GM21529 (cell line): Measurements from ENCODE around the gene GALK1.
A peak's percentile ranks its signal among the peaks of the same experiment; 100 is the strongest.

Experiments used
- ATAC-seq: cut with Tn5 transposase; IDR thresholded peaks from one replicate; pipeline ENCODE4 v1.9.1; 2021; ENCODE audit not compliant: unreplicated experiment

The GALK1 gene

DNA sequence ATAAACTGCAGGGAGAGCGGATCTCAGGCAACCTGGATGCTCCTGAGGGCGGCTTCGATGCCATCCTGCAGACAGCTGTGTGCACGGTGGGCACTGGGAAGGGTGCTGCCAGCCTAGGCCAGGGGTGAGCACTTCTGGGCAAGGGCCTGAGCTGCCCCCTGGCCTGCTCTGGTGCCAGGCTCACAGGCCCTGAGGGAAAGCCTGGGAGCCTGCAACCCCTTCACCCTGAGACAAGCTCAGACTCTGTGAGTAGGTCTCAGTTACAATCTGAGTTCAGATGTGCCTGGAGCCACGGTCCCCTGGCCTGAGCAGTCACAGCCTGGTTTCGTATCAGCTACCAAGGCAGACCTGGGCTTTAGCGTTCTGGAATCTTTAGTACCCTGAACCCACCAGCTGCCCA is 35.6 kb downstream of the GALK1 start:
- ATAC-seq, result no peak

DNA sequence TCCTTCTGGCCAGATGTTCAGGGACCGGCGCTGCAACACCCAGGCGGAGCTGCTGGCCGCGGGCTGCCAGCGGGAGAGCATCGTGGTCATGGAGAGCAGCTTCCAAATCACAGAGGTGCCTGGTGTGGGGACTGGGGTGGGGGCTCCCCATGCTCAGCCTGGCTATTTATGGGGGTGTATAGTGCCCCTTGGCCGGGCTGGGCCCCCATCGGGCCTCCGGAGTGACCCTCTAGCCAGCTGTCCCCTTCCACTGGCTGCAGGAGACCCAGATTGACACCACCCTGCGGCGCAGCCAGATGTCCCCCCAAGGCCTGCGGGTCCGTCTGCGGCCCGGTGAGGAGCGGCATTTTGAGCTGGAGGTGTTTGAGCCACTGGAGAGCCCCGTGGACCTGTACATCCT is 37.6 kb downstream of the GALK1 start:
- ATAC-seq, result no peak

GRCh38 chr17:75725504-75725903 is 39.5 kb downstream of the GALK1 start:
- no peak for ATAC-seq

GRCh38 chr17:75724016-75725003 is 40.7 kb downstream of the GALK1 start:
- no peak for ATAC-seq

DNA sequence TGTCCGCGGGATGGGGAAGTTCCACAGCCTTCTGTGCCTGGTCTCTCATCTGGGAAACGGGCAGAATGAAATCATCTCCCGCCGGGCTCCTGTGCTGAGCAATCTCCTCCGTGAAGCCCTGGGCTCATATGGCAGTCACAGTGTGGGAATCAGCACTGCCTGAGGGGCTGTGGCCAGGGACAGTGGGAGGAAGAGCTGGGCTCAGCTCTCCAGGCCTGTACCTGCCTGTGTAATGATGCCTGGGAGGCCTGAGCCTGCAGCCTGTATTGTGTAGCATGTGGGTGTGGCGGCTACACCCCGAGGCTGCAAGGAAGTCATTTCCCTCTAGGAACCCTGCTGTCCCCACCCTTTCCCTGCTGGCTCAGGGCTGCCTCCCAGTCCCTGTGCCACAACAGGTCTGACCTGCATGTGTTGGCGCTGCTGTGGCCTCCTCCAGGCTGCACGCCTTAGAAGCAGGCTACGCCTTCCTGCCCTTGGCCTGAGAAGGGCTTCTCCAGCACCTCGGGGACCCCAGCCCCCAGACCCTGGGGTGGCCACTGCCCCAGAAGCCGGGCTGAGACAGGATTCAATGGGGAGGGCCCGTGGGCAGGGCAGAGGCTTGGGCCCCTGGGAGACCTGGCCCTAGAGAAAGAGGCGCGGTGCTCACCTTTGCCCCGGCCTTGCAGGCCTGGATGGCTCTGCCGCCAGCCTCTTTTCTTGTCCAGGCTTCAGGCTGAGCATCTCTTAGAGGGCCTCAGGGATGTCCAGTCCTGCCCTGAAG is 41.6 kb downstream of the GALK1 start:
- no peak for ATAC-seq

DNA sequence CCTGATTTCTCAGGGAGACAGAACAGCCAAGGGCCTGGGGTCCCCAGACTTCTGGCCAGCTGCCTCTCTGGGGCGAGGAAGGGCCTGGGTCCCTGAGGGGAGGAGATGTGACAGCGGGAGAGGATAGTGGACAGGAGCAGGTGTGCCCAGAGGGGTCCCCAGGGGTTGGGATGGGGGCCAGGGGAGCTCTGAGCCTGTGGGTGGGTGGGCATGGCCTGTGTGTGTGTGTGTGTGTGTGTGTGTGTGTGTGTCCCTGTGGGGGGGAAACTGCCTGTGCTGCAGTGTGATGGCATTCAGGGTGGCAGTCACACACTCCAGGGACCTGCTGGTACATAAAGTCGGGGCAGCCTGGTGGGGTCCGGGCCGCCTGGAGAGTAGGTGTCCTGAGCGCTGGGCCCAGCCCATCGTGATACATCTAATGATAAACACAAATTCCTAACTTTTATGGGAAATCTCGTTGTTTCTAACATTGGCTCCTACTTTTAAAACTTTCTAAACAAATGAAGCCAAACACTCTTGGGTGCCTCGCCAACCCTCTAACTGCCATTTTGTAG is 42.4 kb downstream of the GALK1 start:
- ATAC-seq, result no peak

DNA sequence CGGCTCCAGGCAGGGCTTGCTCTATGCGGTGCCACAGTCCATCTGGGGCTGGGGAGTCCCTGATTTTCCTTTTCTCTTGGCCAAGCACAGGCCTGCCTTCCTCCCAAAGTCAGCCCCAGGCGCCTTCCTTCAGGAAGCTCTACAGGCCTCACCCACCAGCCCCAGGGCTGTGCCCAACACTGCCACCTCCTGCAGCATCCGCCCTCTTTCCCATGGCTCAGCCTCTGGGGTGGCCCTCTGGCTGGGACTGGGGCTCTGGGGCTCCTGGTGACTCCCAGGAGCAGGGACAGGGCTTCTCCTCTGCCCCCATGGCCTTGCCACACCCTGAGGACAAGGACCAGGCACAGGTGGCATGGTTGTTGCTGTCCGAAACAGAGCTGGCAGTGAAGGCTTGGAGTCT is 42.9 kb downstream of the GALK1 start:
- ATAC-seq, result no peak

DNA sequence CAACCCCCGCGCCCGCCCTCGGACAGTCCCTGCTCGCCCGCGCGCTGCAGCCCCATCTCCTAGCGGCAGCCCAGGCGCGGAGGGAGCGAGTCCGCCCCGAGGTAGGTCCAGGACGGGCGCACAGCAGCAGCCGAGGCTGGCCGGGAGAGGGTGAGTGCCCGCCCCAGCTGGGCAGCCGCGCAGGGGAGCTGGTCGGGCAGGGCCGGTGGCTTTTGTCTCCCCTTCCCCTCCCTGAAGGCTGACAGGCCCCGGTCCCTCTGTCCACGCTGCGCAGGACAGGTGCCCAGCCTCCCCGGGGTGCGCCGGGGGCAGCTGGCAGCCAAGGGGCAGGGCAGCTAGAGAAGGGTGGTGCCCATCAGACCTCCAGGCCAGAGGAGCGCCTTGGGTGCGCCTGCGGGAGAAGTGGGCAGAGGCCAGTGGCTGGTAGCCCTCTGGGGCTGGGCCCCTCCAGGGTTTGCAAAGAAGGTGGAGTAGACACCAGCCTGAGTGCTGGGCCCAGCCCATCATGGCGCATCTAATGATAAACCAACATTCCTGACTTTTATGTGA is 43.5 kb downstream of the GALK1 start:
- ATAC-seq, result no peak

DNA sequence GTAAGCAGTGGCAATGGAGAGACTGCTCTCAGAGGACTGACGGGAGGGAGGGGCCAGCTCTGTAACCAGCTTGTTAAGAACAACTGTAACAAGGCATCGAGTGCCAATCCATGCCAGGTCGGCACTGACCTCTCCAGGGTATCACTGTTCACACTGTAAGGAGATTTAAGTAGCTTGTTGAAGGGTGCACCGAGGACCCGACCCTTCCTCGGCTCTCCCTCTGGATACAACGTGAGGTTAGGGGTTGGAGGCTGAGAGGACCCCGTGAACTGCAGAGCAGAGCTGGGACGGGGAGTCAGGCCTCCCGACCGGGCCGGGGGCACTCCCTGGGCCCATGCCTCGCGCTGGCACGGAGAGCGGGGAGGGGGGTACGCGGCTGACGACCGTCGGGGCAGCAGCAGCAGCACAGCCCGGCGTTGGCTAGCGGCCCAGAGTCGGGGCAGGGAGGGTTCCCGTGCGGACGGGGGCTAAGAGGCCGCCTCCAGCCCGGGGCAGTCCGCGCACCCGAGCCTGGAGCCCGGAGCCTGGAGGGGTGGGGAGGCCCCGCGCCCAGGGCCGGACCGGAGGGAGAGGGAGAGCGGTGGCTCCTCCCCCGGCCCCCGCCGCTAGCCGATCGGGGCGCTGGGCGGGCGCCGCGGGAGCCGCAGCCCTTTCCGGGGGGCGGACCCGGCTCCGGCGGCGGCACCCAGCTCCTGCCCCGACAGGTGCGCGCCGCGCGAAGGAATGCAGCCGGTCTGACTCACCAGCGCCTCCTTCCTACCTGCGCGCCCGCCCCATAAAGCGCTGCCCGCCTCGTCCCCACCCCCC is 44.1 kb downstream of the GALK1 start, which contains the start of gene ITGB4:
Gene ITGB4, plus strand, starts transcription at position 804 of the 807 bp plus-strand sequence. CDS start 3,245 bp downstream, outside the sequence.
- peak; percentile 58 for ATAC-seq

GRCh38 chr17:75719732-75720131 is 45.3 kb downstream of the GALK1 start:
- no peak for ATAC-seq

DNA sequence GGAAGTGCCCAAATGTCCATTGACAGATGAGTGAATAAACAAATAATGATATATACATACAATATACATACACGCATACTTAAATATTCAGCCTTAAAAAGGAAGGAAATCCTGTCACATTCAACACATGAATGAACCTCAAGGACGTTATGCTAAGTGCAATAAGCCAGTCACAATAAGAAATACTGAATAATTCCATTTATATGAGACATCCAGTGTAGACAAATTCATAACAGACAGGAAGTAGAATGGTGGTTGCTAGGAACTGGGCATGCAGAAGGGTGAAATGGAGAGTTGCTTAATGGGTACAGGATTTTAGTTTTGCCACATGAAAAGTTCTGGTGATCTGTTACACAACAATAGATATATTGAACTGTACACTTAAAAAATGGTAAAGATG is 52.5 kb downstream of the GALK1 start:
- ATAC-seq, result no peak
